VCaP (cell line): Measurements from ENCODE around the gene IRS4.

ENCODE experiments used
- H3K27ac ChIP-seq: fragments of 450-650 bp; 2 replicates; pipeline ENCODE4 v1.5.1; 2017
- TF ChIP-seq, protein P1 (sequence below): fragments of 450-650 bp; conservative IDR thresholded peaks from 2 replicates; pipeline ENCODE4 v1.5.1; 2017; ENCODE audit warnings: mild to moderate bottlenecking, moderate library complexity

The IRS4 gene

DNA sequence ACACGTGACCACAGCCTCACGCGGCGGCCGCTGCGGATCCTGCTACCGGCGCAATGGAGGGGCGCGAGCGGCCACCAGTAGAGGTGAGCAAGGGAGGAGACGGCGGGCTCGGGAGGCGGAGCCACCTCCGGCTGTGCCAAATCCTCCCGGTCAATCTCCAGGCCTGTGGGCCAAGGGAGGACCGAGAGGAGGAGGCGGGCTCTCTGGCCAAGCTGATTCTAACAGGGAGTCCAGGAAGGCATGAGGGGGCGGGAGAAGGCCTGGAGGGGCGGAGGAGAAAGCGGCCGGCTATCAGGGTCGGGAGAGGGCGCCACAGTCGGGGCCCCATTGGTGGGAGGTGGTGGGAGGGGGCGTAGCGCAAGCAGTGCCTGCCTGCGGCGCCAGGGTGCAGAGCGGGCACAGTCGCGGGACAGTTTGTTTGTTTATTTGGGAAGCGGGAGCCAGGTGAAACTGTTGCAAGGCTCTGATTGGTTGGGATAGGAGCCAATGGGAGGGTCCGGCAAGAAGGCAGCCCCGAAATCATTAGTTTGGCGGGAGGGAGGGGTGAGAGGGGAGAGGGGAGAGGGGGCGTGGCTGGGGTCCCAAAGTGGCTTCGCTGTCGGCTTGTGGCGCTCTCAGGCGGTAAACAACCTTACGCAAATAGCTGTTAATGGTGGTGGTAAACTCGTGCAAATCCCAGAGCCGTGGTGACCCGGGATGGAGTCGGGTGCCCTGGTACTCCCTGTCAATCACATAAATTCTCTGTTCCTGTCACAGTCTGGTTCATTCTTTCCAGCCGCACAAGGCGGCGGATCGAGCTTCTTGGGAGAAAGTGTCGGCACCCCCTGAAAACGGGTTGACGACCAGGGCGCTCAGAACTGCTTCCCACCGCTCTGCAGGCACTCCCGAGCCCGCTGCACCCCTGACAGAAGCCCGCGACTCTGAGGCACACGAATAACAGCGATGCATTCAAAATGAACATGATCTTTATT, at the start of gene IRS4:
Gene IRS4, minus strand, starts transcription at position 55 of the 971 bp plus-strand sequence.
- TF ChIP-seq, protein P1, sequence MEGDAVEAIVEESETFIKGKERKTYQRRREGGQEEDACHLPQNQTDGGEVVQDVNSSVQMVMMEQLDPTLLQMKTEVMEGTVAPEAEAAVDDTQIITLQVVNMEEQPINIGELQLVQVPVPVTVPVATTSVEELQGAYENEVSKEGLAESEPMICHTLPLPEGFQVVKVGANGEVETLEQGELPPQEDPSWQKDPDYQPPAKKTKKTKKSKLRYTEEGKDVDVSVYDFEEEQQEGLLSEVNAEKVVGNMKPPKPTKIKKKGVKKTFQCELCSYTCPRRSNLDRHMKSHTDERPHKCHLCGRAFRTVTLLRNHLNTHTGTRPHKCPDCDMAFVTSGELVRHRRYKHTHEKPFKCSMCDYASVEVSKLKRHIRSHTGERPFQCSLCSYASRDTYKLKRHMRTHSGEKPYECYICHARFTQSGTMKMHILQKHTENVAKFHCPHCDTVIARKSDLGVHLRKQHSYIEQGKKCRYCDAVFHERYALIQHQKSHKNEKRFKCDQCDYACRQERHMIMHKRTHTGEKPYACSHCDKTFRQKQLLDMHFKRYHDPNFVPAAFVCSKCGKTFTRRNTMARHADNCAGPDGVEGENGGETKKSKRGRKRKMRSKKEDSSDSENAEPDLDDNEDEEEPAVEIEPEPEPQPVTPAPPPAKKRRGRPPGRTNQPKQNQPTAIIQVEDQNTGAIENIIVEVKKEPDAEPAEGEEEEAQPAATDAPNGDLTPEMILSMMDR, result no peak
- H3K27ac ChIP-seq, result no peak within 1 kb of the TSS

DNA sequence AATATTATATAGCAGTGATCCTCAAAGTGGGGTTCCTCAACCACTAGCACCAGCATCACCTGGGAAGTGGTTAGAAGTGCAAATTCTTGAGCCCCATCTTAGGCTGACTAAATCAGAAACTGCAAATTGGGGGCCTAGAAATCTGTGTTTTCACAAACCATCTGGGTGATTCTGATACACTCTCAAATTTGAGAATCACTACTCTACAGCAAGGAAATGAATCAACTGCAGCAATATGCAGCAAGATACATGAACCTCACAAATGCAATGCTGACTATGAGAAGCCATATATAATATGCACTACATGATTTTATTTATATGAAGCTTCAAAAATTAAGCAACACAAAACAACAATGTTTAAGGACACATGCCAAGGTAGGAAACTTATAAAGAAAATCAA, 36.2 kb upstream of the IRS4 start:
- no peak overlapping the region for H3K27ac ChIP-seq
- TF ChIP-seq, protein P1, result no peak

DNA sequence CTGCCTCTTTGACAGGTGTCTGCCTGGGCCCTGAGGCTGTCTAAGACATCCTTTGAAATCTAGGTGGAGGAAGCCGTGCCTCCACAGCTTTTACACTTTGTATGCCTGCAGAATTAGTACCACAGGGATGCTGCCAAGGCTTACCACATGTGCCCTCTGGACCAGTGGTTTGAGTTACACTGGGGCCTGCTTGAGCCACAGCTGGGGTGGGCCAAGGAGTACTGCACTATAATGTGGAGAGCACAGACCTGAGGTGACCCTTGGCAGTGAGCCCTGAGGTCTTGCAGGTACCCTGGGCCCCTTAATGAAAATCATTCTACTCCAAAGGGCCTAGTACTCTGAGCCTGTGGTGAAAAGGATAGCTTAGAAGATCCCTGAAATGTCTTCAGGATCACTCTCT, 27.2 kb upstream of the IRS4 start:
- TF ChIP-seq, protein P1, result no peak
- no peak overlapping the region for H3K27ac ChIP-seq

DNA sequence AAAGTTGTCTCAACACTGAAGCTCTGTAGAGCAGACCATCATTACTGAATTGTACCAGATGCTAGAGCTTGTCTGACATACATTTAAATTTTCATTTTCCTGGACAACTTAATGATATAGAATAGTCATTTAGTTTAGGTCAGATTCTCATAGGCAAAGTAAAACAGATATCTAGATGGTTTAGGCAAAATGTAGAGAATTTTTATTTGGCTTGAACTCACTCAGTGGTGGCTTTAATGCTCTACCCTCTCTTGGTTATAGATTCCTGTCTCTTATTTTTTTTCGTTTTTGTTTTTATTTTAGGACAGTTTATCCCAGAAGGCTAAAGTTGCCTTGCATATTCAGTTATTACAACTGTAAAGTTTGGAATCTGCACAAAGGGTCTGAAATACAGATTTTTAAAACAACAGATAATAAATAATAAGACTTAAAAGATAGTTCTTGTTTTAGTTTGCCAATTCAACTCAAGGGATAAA, 4.0 kb upstream of the IRS4 start:
- TF ChIP-seq, protein P1, result no peak

DNA sequence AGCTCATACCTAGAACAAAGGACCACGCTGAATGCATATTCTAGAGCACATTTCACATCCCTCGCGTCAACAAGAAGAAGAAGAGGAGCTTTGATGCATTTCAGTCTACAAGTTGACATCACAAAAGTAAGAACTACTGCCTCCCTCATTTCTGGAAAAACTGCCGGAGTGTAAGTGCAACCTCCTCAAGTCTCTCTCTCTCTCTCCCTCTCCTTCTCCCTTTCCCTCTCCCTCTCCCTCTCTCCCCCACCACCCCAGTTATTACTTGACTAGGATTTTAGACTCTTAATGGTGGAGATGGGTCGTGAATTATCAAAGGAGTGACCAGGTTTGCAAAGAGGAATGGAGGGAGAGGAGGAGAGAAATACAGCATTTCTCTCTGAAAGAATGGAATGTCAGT, 1.4 kb upstream of the IRS4 start:
- TF ChIP-seq, protein P1, result no peak
- H3K27ac ChIP-seq, result no peak overlapping the region

More for the DNA sequence above, 4.0 kb upstream of the IRS4 start:
- H3K27ac ChIP-seq, result no peak overlapping the region

DNA sequence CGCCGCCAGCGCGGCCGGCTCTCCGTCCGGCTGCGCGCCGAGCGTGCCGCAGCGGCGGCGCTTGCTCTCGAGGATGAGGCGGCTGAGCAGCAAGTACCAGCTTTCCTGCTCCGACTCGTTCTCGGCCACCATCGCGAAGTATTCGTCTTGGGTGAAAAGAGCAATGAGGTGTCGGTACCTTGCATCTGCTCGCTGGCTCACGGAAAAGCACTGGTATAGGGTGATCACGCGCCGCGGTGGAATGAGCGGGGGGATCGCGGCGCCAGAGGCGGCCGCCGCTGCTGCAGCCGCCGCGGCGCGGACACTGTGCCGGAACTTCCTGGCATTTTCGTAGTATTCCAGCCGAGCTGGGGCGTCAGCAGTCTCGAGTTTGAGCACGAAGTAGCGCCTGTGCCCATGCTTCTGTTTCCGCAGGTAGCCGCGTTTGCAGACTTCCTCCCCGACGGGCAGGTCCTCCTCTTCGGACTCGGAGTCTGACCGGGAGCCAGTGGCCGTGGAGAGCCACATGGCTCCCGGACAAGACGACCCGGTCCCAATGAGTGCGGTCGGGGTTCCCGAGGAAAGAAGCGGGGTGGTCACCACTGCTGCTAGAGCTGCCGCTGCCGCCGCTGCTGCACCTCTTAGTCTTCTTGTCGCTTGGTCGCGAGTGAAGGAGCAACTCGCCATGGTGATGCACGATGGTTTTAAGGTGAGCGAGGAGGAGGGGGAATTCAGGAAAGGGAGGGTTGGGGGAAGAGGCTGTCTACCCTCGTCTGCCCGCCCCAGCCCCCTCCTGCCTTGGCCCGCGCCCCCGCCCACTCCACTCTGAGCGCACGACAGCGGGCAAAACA, 469 bp downstream of the IRS4 start:
- no peak overlapping the region for H3K27ac ChIP-seq
- TF ChIP-seq, protein P1, result no peak
